H1 (cell line): ENCODE data around the gene USP43.

Source experiments
- EP300 ChIP-seq, 2 experiments: IDR thresholded peaks; 1 replicate in 1 of 2; 2 replicates in 1 of 2; pipeline ENCODE4 v1.6.1; 2011 to 2012; ENCODE audit warnings: low read depth in 2 of 2, low read length in 2 of 2, mild to moderate bottlenecking in 2 of 2, borderline replicate concordance in 1 of 2, inconsistent platforms in 1 of 2, moderate library complexity in 1 of 2
- EZH2 ChIP-seq: fragments of 200-600 bp; sonication (generic); IDR thresholded peaks from 2 replicates; pipeline ENCODE4 v1.7.1; 2012; ENCODE audit warnings: low read depth, mild to moderate bottlenecking, moderate library complexity, low read length, inconsistent platforms; ENCODE audit not compliant: severe bottlenecking
- POLR2AphosphoS5 ChIP-seq: IDR thresholded peaks from 2 replicates; pipeline ENCODE4 v1.6.1; 2011; ENCODE audit warnings: low read depth, low read length
- SP1 ChIP-seq: IDR thresholded peaks from 2 replicates; pipeline ENCODE4 v1.6.1; 2011; ENCODE audit warnings: low read depth, low read length
- TAF1 ChIP-seq: IDR thresholded peaks from 2 replicates; pipeline ENCODE4 v1.6.1; 2011; ENCODE audit warnings: mild to moderate bottlenecking, low read depth, low read length
- TCF12 ChIP-seq: IDR thresholded peaks from 2 replicates; pipeline ENCODE4 v1.6.1; 2011; ENCODE audit warnings: low read depth, mild to moderate bottlenecking, low read length
- TF ChIP-seq, protein P1 (sequence below), 3 experiments: IDR thresholded peaks; 1 replicate in 2 of 3; 2 replicates in 1 of 3; pipeline versions ENCODE4 v1.5.1 to v1.6.1; 2011; ENCODE audit warnings: low read length in 3 of 3, mild to moderate bottlenecking in 3 of 3, inconsistent platforms in 2 of 3, low read depth in 1 of 3, moderate library complexity in 1 of 3; ENCODE audit not compliant: insufficient read depth in 1 of 3; ENCODE audit errors: control extremely low read depth in 1 of 3
- TF ChIP-seq, protein P2 (sequence below): IDR thresholded peaks from 2 replicates; pipeline ENCODE4 v1.6.1; 2012; ENCODE audit warnings: inconsistent platforms

DNA sequence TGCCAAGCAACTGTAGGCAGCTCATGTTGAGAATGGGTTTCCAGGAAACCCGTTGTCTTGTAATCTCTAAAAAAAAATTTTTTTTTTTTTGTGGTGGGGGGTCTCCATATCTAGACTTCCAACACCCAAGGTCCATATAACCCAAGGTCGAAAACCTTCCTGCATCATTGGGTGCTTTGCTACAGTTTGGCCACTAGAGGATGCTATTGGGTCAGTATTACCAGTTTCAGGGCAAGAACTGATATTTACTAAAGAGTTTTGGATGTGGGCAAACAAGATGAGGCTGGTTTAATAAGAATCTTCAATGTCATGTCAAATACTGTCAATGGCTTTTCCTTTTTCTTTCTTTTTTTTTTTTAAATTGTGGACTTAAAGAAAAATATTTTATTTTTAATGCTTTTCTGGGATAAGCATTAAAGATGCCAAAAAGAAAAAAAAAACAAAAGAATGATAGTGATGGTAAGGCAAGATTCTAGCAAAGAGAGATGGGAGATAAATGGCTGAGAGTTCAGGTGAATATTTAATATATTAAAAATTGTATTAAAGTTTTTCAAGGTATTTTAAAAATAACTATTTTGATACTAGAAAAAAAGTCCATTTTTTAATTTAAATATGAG, 83.8 kb downstream of the USP43 start:
- no peak for TF ChIP-seq POLR2AphosphoS5
- TF ChIP-seq EZH2, result no peak
- TF ChIP-seq, protein P1, sequence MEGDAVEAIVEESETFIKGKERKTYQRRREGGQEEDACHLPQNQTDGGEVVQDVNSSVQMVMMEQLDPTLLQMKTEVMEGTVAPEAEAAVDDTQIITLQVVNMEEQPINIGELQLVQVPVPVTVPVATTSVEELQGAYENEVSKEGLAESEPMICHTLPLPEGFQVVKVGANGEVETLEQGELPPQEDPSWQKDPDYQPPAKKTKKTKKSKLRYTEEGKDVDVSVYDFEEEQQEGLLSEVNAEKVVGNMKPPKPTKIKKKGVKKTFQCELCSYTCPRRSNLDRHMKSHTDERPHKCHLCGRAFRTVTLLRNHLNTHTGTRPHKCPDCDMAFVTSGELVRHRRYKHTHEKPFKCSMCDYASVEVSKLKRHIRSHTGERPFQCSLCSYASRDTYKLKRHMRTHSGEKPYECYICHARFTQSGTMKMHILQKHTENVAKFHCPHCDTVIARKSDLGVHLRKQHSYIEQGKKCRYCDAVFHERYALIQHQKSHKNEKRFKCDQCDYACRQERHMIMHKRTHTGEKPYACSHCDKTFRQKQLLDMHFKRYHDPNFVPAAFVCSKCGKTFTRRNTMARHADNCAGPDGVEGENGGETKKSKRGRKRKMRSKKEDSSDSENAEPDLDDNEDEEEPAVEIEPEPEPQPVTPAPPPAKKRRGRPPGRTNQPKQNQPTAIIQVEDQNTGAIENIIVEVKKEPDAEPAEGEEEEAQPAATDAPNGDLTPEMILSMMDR (IDR thresholded peaks at IDR 0.05; ENCODE audit: control extremely low read depth in 1 of 3, insufficient read depth in 1 of 3, low read depth in 1 of 3, low read length in 3 of 3), result peak in 2 of 3 experiments; percentile 89 to 92; a peak in 3 of 4 replicates
- no peak for TF ChIP-seq TCF12
- TF ChIP-seq, protein P2, sequence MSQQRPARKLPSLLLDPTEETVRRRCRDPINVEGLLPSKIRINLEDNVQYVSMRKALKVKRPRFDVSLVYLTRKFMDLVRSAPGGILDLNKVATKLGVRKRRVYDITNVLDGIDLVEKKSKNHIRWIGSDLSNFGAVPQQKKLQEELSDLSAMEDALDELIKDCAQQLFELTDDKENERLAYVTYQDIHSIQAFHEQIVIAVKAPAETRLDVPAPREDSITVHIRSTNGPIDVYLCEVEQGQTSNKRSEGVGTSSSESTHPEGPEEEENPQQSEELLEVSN, result no peak
- no peak for TF ChIP-seq EP300 (IDR thresholded peaks at IDR 0.05; ENCODE audit: borderline replicate concordance in 1 of 2, low read depth in 2 of 2, low read length in 2 of 2)
- TF ChIP-seq TAF1, result no peak
- TF ChIP-seq SP1, result no peak
